ENCODE results near the gene HOXC10. TPM values are rescaled to one million over a fixed set of nuclear protein-coding genes. Genes with fewer than 3 reads are reported as not detected.

The HOXC10 gene
- total RNA-seq, 2 experiments from 2014 or later = not detected

DNA sequence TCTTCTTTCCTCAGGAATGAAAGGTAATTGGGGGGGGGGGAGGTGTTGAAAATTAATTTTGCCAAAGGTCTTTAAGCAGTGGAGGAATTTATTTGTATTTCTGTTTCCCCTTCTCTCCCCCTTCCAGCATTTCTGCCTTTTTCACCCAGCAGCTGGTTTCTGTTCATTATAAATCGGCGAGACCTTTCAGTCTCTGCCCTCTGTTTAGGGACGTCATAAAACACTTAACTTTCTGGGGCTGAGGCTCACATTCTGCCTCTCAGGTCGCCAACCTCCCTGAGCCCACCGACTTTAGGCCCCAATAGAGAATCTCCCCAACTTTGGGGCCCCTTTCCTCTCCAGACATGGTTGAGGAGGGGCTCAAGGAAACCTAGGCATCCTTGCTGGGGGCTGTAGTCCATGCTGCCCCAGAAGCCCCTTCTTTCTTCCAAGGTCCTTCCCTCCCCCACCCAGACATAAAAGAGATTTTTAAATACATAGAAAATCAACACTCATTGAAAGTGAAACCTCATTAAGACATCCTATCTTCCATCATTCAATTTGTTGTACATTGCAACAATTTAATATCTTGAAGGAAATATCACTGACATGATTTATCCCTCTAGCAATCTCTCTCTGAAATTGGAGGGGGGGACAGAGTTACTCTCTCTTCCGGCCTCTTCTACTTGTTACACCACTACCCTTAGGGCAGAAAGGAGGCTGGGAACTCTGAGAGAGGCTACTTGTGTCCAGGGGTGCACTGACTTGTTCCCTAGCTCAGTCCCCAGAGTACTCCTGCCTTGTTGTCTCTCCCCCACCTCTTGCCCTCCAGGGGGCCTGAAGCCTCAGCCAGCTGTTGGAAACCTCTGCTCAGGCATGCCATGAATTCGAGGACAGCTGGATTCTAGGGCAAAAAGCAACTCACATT lies 40.8 kb downstream of the HOXC10 start:
- Mint-ChIP-seq H3K4me1 (ENCODE audit: low read depth) (peaks cover 11% of the 10 kb centered on the region), H3K27me3 (peaks cover 72% of the 10 kb centered on the region), H3K4me3 (no peak overlapping the region), H3K9me3 (no peaks in the 10 kb centered on the region), H3K36me3 (ENCODE audit: low read depth) (no peaks in the 10 kb centered on the region), H3K27ac (no peak overlapping the region)
- intact Hi-C loops (cut with micrococcal nuclease) = loop anchor here (5.0 kb wide), 1 partner anchor 38 kb away; the partner anchor contains the start of gene HOXC10
- ChIA-PET CTCF (interaction anchor here (0.7 to 3.7 kb wide), 8 partner anchors 10 to 182 kb away, joined by 3 to 18 read pairs (median 4); partner anchors contain the start of genes HOXC8, HOXC9 and SMUG1), POLR2A (no interaction called here)
- DNase-seq = no peak
- TF ChIP-seq, protein P1, sequence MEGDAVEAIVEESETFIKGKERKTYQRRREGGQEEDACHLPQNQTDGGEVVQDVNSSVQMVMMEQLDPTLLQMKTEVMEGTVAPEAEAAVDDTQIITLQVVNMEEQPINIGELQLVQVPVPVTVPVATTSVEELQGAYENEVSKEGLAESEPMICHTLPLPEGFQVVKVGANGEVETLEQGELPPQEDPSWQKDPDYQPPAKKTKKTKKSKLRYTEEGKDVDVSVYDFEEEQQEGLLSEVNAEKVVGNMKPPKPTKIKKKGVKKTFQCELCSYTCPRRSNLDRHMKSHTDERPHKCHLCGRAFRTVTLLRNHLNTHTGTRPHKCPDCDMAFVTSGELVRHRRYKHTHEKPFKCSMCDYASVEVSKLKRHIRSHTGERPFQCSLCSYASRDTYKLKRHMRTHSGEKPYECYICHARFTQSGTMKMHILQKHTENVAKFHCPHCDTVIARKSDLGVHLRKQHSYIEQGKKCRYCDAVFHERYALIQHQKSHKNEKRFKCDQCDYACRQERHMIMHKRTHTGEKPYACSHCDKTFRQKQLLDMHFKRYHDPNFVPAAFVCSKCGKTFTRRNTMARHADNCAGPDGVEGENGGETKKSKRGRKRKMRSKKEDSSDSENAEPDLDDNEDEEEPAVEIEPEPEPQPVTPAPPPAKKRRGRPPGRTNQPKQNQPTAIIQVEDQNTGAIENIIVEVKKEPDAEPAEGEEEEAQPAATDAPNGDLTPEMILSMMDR (IDR thresholded peaks at IDR 0.05) = no peak
- no peak for ATAC-seq

DNA sequence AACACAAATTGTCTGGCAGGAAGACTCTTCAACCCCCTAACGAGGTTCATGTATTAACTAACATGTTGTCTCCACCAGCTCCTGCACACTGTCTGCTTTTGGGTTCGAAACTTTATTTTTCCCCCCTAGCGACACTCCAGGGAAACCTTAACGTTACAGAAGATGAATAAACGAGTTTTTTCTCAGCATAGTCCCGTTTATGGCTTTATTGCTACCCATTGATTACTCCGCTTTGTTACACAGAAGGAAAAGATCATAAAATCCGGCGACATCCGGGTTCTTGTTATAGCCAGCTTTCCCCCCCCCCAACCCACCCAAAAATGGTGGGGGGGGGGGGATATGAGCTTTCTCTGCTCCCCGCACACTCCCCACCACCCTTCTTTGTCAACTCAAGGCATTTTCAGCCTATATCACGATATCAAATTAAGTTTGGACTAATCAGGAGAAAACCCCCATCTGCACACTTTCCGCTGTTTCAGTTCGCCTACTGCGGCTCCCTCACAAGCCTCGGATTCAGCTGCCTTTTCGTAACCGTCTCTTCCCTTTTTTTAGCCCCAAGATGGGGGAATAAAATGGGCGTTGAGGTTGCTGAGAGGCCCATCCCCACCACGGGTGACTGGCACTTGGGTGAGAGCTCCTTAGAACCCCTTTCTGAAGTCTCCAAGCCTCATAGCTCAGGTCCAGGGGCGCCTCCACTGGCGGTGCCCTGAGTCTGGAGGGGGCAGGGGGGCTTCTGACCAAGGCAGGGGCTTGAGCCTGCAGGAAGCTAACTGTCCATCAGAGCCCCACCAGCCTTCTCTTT lies 41.9 kb downstream of the HOXC10 start:
- TF ChIP-seq, protein P1 (IDR thresholded peaks at IDR 0.05) = no peak
- ChIA-PET POLR2A (interaction anchor here (0.6 kb wide), 2 partner anchors 15 to 350 kb away, joined by 3 to 5 read pairs; no protein-coding TSS in a partner anchor), CTCF (interaction anchor here (0.8 to 2.4 kb wide), 10 partner anchors 9 to 190 kb away, joined by 3 to 12 read pairs (median 3); partner anchors contain the start of genes HOXC8, HOXC9 and SMUG1)
- no peaks in the 10 kb centered on the region for H3K36me3 Mint-ChIP-seq (ENCODE audit: low read depth)
- H3K9me3 Mint-ChIP-seq = no peaks in the 10 kb centered on the region
- no peak overlapping the region for H3K27ac Mint-ChIP-seq
- H3K27me3 Mint-ChIP-seq = peaks cover 74% of the 10 kb centered on the region
- ATAC-seq (no peak), DNase-seq (no peak)
- H3K4me3 Mint-ChIP-seq = no peak overlapping the region
- intact Hi-C loops (cut with micrococcal nuclease) = loop anchor here (5.0 kb wide), 1 partner anchor 40 kb away; the partner anchor contains the start of gene HOXC10
- H3K4me1 Mint-ChIP-seq (ENCODE audit: low read depth) = peaks cover 11% of the 10 kb centered on the region

DNA sequence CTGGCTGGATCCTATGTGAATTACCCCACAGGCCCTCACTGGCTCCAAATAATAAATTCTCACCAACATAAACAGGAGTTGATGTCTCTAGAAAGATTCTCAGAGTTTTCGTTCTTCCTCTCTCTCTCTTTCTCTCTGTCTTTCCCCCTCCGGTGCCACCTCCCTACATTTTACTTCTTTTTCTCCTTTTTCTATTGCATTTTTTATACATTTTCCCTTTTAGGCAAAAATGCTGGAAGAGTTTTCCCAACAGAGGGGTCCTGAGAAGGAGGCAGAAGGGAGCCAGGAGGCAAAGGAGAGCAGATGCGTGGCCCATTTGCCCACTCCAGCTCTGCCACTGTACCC lies 42.5 kb downstream of the HOXC10 start:
- TF ChIP-seq, protein P1 (IDR thresholded peaks at IDR 0.05) = no peak
- peaks cover 74% of the 10 kb centered on the region for H3K27me3 Mint-ChIP-seq
- ChIA-PET POLR2A (interaction anchor here (0.6 kb wide), 1 partner anchor 350 kb away, joined by 5 read pairs; no protein-coding TSS in a partner anchor), CTCF (interaction anchor here (0.9 to 2.4 kb wide), 7 partner anchors 10 to 189 kb away, joined by 3 to 12 read pairs (median 3); no protein-coding TSS in a partner anchor)
- H3K4me3 Mint-ChIP-seq = no peak overlapping the region
- H3K9me3 Mint-ChIP-seq = no peaks in the 10 kb centered on the region
- H3K36me3 Mint-ChIP-seq (ENCODE audit: low read depth) = no peaks in the 10 kb centered on the region
- intact Hi-C loops (cut with micrococcal nuclease) = loop anchor here (5.0 kb wide), 1 partner anchor 40 kb away; the partner anchor contains the start of gene HOXC10
- ATAC-seq (no peak), DNase-seq (no peak)
- no peak overlapping the region for H3K27ac Mint-ChIP-seq
- H3K4me1 Mint-ChIP-seq (ENCODE audit: low read depth) = peaks cover 11% of the 10 kb centered on the region

DNA sequence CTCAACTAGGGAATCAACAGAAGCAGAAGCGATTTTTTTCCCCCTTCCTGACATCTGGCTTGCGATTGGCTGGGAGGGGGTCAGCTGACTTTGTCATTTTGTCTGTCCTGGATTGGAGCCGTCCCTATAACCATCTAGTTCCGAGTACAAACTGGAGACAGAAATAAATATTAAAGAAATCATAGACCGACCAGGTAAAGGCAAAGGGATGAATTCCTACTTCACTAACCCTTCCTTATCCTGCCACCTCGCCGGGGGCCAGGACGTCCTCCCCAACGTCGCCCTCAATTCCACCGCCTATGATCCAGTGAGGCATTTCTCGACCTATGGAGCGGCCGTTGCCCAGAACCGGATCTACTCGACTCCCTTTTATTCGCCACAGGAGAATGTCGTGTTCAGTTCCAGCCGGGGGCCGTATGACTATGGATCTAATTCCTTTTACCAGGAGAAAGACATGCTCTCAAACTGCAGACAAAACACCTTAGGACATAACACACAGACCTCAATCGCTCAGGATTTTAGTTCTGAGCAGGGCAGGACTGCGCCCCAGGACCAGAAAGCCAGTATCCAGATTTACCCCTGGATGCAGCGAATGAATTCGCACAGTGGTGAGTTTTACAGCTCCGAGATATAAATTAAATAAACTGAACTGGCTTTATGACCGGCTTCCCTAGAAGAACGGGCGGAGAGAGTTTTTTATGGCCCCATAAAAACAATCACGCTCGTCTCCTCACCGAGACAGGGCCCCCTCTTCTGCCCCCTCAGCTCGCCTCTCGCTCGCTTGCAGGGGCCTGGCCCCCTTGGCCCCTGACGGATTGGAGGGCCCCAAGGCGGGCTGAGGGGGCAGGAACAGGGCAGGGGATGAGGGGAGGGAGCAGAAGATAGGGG lies 43.6 kb downstream of the HOXC10 start, which contains the start of gene HOXC6:
Gene HOXC6 (plus strand): TSS at position 127 of the 888 bp plus-strand sequence. CDS start 82 bp downstream, at position 209.
- ChIA-PET CTCF (interaction anchor here (1.3 to 1.8 kb wide), 2 partner anchors 13 to 23 kb away, joined by 3 to 6 read pairs; no protein-coding TSS in a partner anchor), POLR2A (no interaction called here)
- Mint-ChIP-seq H3K4me1 (ENCODE audit: low read depth) (peaks cover 17% of the 10 kb centered on the region), H3K9me3 (no peaks in the 10 kb centered on the region), H3K36me3 (ENCODE audit: low read depth) (no peaks in the 10 kb centered on the region), H3K27me3 (peaks cover 73% of the 10 kb centered on the region), H3K4me3 (no peak within 1 kb of the TSS), H3K27ac (no peak within 1 kb of the TSS)
- DNase-seq (no peak), ATAC-seq (no peak)
- TF ChIP-seq, protein P1 (IDR thresholded peaks at IDR 0.05) = no peak
- intact Hi-C loops (cut with micrococcal nuclease) = loop anchor here (5.0 kb wide), 1 partner anchor 41 kb away; the partner anchor contains the start of gene HOXC10

All from activated CD8-positive, alpha-beta T cell treated with anti-CD3 and anti-CD28 coated beads for 36 hours (primary cell).